Measurements from ENCODE around the gene HAUS1. TPM values are rescaled to one million over a fixed set of nuclear protein-coding genes. Genes with fewer than 3 reads are reported as not detected.
A peak's percentile ranks its signal among the peaks of the same experiment; 100 is the strongest.

HAUS1 gene
- total RNA-seq (10 to 100 TPM; 20.3 to 54.2 (median 28.1) TPM), polyA plus RNA-seq (10 to 100 TPM; 18.6 to 39.0 TPM)
- long read RNA-seq, donor 1, transcript HAUS1-201 (9 exons, 1,125 nt) = major isoform, 53 of 61 reads
- long read RNA-seq, donor 1, partial matches to known transcripts = 1 of 61 reads
- long read RNA-seq, donor 1, other reads (novel, unspliced or antisense) = 6 of 61 reads
- long read RNA-seq, donor 2, transcript HAUS1-201 (9 exons, 1,125 nt) = major isoform, 35 of 37 reads
- long read RNA-seq, donor 2, partial matches to known transcripts = 0 of 37 reads
- long read RNA-seq, donor 2, other reads (novel, unspliced or antisense) = 0 of 37 reads
- long read RNA-seq, donor 3, transcript HAUS1-201 (9 exons, 1,125 nt) = major isoform, 21 of 27 reads
- long read RNA-seq, donor 3, partial matches to known transcripts = 0 of 27 reads
- long read RNA-seq, donor 3, other reads (novel, unspliced or antisense) = 3 of 27 reads

GRCh38 chr18:46104128-46104911, at the start of gene HAUS1:
Gene HAUS1, plus strand, starts transcription at chr18:46104385. Its CDS starts 27 bp downstream, at chr18:46104412.
- DNase-seq = peak; percentile 90 to 95 (median 93)
- Histone ChIP-seq H3K27ac (peak within 1 kb of the TSS in 1 of 2 donors; percentile 72), H3K36me3 (no peaks in the 10 kb centered on the region), H3K4me3 (peak within 1 kb of the TSS; percentile 70), H3K4me1 (ENCODE audit: insufficient read depth) (no peaks in the 10 kb centered on the region), H3K9me3 (no peaks in the 10 kb centered on the region), H3K27me3 (no peaks in the 10 kb centered on the region)
- TF ChIP-seq EP300 (IDR thresholded peaks at IDR 0.05) (no peak), POLR2A (IDR thresholded peaks at IDR 0.05) (peak; percentile 45)
- intact Hi-C loops (cut with DNase I) = no loop called here
- 0% methylated on average over 57 of the region's 57 CpGs for WGBS, 3 donors

GRCh38 chr18:46054956-46055837, 49.0 kb upstream of the HAUS1 start:
- no peak for DNase-seq
- no peaks in the 10 kb centered on the region for H3K36me3 ChIP-seq
- H3K9me3 ChIP-seq = no peaks in the 10 kb centered on the region
- no peaks in the 10 kb centered on the region for H3K27me3 ChIP-seq
- WGBS, 3 donors = 84 to 87% (median 85%) methylated on average over 6 of the region's 6 CpGs
- H3K4me1 ChIP-seq (ENCODE audit: insufficient read depth) = no peaks in the 10 kb centered on the region
- TF ChIP-seq POLR2A (IDR thresholded peaks at IDR 0.05) (no peak), CTCF (IDR thresholded peaks at IDR 0.05) (no peak), EP300 (IDR thresholded peaks at IDR 0.05) (no peak)
- no peak overlapping the region for H3K4me3 ChIP-seq
- intact Hi-C loops (cut with DNase I) = no loop called here
- H3K27ac ChIP-seq = no peak overlapping the region

- DNase-seq = no peak
- Histone ChIP-seq H3K9me3 (no peaks in the 10 kb centered on the region), H3K36me3 (no peaks in the 10 kb centered on the region), H3K4me1 (ENCODE audit: insufficient read depth) (no peaks in the 10 kb centered on the region), H3K4me3 (no peak overlapping the region), H3K27ac (no peak overlapping the region), H3K27me3 (no peaks in the 10 kb centered on the region)
- TF ChIP-seq CTCF (IDR thresholded peaks at IDR 0.05) (no peak), EP300 (IDR thresholded peaks at IDR 0.05) (no peak), POLR2A (IDR thresholded peaks at IDR 0.05) (no peak)
- intact Hi-C loops (cut with DNase I) = no loop called here
- WGBS, 3 donors = 63 to 64% (median 64%) methylated on average over 4 of the region's 4 CpGs
Measured at GRCh38 chr18:46055838-46056230, 48.4 kb upstream of the HAUS1 start.

- TF ChIP-seq POLR2A (IDR thresholded peaks at IDR 0.05) = no peak
- no peak for TF ChIP-seq EP300 (IDR thresholded peaks at IDR 0.05)
- TF ChIP-seq CTCF (IDR thresholded peaks at IDR 0.05) = no peak
- 86 to 93% (median 90%) methylated on average over 3 of the region's 3 CpGs for WGBS, 3 donors
Measured at GRCh38 chr18:46060359-46060841, 43.8 kb upstream of the HAUS1 start.

More at GRCh38 chr18:46060359-46060841, 43.8 kb upstream of the HAUS1 start:
- Histone ChIP-seq H3K36me3 (no peaks in the 10 kb centered on the region), H3K4me3 (no peak overlapping the region), H3K27me3 (no peaks in the 10 kb centered on the region), H3K27ac (no peak overlapping the region), H3K4me1 (ENCODE audit: insufficient read depth) (no peaks in the 10 kb centered on the region), H3K9me3 (no peaks in the 10 kb centered on the region)
- DNase-seq = no peak
- intact Hi-C loops (cut with DNase I) = no loop called here

All from ovary (tissue), 10 donors.